Stimulated activated naive B cell treated with anti-CD40 and anti-IgM and Interleukin-4, amounts not matched to agents 10 μg/mL and 1 μg/mL and 100 μg/mL, for 72 hours (primary cell): ENCODE results near the gene NKIRAS2.

ENCODE experiments used
- ATAC-seq, 2 donors: fragments of 150-1000 bp; cut with Tn5 transposase; replicated peaks; 2 replicates each; pipeline ENCODE4 v1.10.0; 2021; ENCODE audit warnings: moderate library complexity in 1 of 2
- DNase-seq: peaks from one replicate; pipeline ENCODE4 v3.0.0; 2021
- H3K27ac Mint-ChIP-seq: one replicate; pipeline ENCODE4 v1.8.0; 2022; ENCODE audit warnings: mild to moderate bottlenecking, mixed read lengths
- H3K27me3 Mint-ChIP-seq, 2 donors: one replicate each; pipeline ENCODE4 v1.8.0; 2022; ENCODE audit warnings: mixed read lengths in 2 of 2
- H3K36me3 Mint-ChIP-seq, 2 donors: one replicate each; pipeline ENCODE4 v1.8.0; 2022; ENCODE audit warnings: mixed read lengths in 2 of 2, mild to moderate bottlenecking in 1 of 2
- H3K4me1 Mint-ChIP-seq, 2 donors: one replicate each; pipeline ENCODE4 v1.8.0; 2022; ENCODE audit warnings: mixed read lengths in 2 of 2, mild to moderate bottlenecking in 1 of 2
- H3K4me3 Mint-ChIP-seq, 2 donors: one replicate each; pipeline ENCODE4 v1.8.0; 2022; ENCODE audit warnings: mild to moderate bottlenecking in 2 of 2, mixed read lengths in 2 of 2, moderate library complexity in 1 of 2
- H3K9me3 Mint-ChIP-seq, 2 donors: one replicate each; pipeline ENCODE4 v1.8.0; 2022; ENCODE audit warnings: mixed read lengths in 2 of 2, mild to moderate bottlenecking in 1 of 2

The NKIRAS2 gene

DNA sequence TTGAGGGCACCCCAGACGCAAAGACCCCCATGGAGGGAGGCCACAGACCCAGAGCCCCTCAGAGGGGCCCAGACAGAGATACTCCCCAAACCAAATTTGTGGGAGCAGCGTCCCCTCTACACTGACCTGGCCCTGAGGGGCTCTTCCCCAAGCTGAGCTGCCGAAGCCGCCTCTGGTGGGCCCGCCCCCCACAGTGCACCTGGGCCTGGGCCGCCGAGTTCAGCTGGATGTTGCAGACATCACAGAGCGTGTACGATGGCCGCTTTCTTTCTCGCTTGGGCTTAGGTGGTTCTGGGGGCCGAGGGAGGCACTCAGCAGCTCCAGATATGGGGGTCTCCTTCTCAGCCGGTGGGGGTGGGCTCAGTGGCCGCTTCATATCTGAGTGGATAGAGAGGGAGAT, 42.8 kb downstream of the NKIRAS2 start:
- Mint-ChIP-seq H3K36me3 (no peaks in the 10 kb centered on the region), H3K4me3 (no peak overlapping the region), H3K4me1 (peaks cover 20% of the 10 kb centered on the region in 2 donors), H3K9me3 (no peaks in the 10 kb centered on the region), H3K27ac (peak overlapping the region; percentile 95), H3K27me3 (no peaks in the 10 kb centered on the region)
- no peak for DNase-seq
- ATAC-seq: no peak

DNA sequence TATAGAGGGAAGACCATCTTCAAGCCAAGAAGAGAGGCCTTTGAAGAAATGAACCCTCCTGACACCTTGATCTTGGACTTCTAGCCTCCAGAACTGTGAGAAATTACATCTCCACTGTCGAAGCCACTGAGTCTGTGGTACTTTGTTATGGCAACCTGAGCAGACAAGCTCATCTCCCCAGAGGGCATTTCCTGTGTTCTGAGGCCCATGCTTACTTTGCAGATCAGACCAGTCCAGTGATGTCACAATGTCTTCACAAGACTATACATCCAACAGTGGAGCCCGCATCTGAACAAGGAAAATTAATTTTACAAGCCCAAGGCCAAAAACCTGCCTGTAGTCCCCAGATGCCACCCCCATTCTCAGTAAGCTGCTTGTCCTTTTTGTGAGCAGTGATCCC, 45.3 kb downstream of the NKIRAS2 start:
- no peak for ATAC-seq
- no peaks in the 10 kb centered on the region for H3K36me3 Mint-ChIP-seq
- no peak overlapping the region for H3K4me3 Mint-ChIP-seq
- H3K27me3 Mint-ChIP-seq: peaks cover 0 to 8% of the 10 kb centered on the region in 2 donors
- no peaks in the 10 kb centered on the region for H3K9me3 Mint-ChIP-seq
- no peak for DNase-seq
- no peak overlapping the region for H3K27ac Mint-ChIP-seq
- peaks cover 18 to 20% of the 10 kb centered on the region in 2 donors for H3K4me1 Mint-ChIP-seq

DNA sequence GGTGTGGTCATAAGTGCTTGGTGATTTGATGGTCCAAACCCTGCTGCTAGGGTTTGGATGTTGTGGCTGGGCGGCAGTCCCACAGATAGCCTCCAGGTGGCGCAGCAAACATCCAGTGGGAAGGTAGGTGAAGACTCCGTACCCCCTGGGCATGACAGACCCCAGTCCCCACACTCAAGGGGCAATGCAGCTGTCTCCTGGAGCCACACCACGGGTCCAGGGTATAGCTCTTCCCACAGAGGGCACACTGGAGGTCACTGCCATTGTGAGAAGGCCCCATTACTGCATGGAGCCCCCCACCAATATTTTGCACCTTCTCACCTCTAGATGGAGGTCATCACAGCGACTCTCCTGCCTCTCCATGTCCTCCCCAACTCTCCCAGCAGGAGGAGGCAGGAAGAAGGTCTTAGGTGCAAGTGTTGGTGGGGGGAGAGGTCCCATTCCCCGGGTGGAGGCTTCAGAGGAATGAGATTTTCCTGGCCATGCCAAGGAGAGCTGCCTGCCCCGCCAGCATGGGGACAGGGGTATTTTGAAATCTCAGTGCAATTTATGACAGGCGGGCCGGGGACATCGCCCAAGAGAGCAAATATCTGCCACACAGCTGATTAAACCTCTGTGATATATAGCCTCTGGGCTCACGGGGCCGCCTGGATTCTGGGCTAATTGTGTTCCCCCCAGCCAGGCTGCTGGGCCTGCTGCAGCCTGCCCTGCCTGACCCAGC, 47.6 kb downstream of the NKIRAS2 start:
- no peaks in the 10 kb centered on the region for H3K9me3 Mint-ChIP-seq
- no peak overlapping the region for H3K4me3 Mint-ChIP-seq
- no peaks in the 10 kb centered on the region for H3K36me3 Mint-ChIP-seq
- H3K27ac Mint-ChIP-seq: no peak overlapping the region
- peaks cover 15 to 30% of the 10 kb centered on the region in 2 donors for H3K4me1 Mint-ChIP-seq
- peaks cover 7 to 28% of the 10 kb centered on the region in 2 donors for H3K27me3 Mint-ChIP-seq
- peak; percentile 20 to 31 for ATAC-seq
- DNase-seq: peak; percentile 38

DNA sequence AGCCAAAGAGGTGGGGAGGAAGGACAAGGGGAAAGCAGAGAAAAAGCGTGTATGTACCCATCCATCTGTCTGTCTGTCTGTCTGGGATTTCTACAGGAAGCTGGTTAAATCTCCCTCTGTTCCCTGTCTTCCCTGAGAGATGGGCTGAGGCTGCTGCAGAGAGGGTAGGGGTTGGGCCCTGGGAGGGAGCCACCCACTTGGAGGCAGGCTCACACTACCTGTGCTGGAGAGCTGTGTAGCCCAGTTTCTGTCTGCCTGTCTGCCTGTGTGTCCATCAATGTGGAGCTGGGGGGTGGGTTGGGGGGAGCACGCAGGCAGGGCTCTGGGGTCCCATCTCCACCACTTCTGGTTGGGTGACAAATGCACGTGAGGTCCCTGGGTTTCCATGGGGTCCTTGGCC, 49.1 kb downstream of the NKIRAS2 start:
- DNase-seq: no peak
- no peaks in the 10 kb centered on the region for H3K36me3 Mint-ChIP-seq
- no peaks in the 10 kb centered on the region for H3K9me3 Mint-ChIP-seq
- peaks cover 18 to 42% of the 10 kb centered on the region in 2 donors for H3K27me3 Mint-ChIP-seq
- peak overlapping the region; percentile 14 for H3K27ac Mint-ChIP-seq
- no peak overlapping the region for H3K4me3 Mint-ChIP-seq
- peaks cover 9 to 29% of the 10 kb centered on the region in 2 donors for H3K4me1 Mint-ChIP-seq
- ATAC-seq: no peak

DNA sequence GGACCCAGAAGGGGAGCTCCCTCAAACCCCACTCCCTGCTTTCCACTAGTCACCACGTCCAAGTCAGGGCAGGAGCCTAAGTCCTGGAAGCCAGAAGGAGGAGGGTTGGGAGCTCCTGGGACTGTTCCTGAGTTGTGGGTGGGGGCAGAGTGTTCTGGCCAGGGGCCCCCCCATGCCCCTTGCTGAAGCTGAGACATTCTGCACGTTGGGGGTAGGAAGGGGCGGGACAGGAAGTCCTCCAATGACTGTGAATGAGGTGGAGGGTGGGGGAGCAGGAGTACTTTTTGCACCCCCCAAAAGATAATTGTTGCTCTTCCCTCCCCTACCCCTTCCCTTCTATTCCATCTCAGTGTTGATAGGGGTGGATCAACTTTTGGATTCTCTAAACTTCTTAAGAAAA, 51.9 kb downstream of the NKIRAS2 start:
- H3K36me3 Mint-ChIP-seq: no peaks in the 10 kb centered on the region
- H3K4me1 Mint-ChIP-seq: peaks cover 6 to 24% of the 10 kb centered on the region in 2 donors
- no peaks in the 10 kb centered on the region for H3K9me3 Mint-ChIP-seq
- no peak overlapping the region for H3K27ac Mint-ChIP-seq
- H3K4me3 Mint-ChIP-seq: peak overlapping the region; percentile 52 to 62
- ATAC-seq: no peak
- DNase-seq: no peak
- H3K27me3 Mint-ChIP-seq: peaks cover 20 to 44% of the 10 kb centered on the region in 2 donors

DNA sequence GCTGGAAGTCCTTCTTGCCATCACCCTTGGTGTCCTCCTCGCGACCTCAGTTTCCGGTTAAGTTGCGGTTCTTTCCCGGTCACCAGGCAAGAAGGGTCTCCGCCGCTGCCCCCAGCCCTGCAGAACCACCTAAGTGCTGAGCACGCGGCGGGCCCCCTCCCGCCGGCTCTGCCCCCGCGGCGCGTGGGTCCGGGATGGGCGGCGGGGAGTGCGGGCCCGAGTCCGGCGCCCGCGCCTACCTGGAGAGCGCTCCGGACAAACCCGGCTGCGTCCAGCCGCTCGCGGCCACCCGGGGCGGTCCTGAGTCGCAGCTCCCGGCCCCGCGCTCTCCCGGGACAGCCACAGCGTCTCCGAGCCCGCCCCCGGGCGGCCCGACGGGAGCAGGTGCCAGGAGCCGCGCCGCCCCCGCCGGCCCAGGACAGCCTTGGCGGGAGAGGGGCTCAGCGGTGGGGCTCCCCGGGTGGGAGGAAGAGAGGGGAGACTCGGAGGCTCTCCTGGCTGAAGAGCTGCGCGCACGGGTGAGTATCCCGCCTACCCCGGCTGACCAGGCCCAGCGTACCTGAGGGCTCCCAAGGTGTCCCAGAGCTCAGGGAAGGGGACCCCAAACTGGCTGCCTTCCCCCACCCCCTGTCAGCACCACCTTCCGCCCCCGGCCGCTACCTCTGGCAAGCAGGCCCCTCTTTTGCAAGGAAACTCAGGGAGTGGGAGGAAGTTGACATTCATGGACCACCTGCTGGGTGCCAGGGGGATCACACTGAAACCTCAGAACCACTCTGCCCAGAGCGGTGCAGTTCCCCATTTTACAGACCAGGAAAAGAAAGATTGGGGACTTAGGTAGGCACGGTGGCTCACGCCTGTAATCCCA, 52.7 kb downstream of the NKIRAS2 start:
- Mint-ChIP-seq H3K36me3 (no peaks in the 10 kb centered on the region), H3K9me3 (no peaks in the 10 kb centered on the region), H3K27me3 (peaks cover 20 to 44% of the 10 kb centered on the region in 2 donors), H3K27ac (no peak overlapping the region), H3K4me1 (peaks cover 4 to 20% of the 10 kb centered on the region in 2 donors), H3K4me3 (peak overlapping the region; percentile 65 to 80)
- DNase-seq (no peak), ATAC-seq (peak; percentile 59 to 70)
